Measurements from ENCODE around the gene APP.

Gene APP

GRCh38 chr21:26049803-26050202 lies 120.8 kb downstream of the APP start:
- FAIRE-seq (no peak), DNase-seq (ENCODE audit: insufficient read length, low spot score) (no peak)
- TF ChIP-seq POLR2A (IDR thresholded peaks at IDR 0.05; ENCODE audit: low read depth, low read length) (no peak), SPI1 (IDR thresholded peaks at IDR 0.05; ENCODE audit: low read depth, low read length) (no peak), POLR2AphosphoS5 (IDR thresholded peaks at IDR 0.05; ENCODE audit: low read depth, low read length) (no peak), PAX5 (IDR thresholded peaks at IDR 0.05; ENCODE audit: insufficient read depth, low read length, severe bottlenecking) (no peak)

GRCh38 chr21:26047279-26047967 lies 123.1 kb downstream of the APP start:
- TF ChIP-seq PAX5 (IDR thresholded peaks at IDR 0.05; ENCODE audit: insufficient read depth, low read length, severe bottlenecking) (no peak), POLR2A (IDR thresholded peaks at IDR 0.05; ENCODE audit: low read depth, low read length) (no peak), POU2F2 (IDR thresholded peaks at IDR 0.05; ENCODE audit: low read depth, low read length) (no peak), SPI1 (IDR thresholded peaks at IDR 0.05; ENCODE audit: low read depth, low read length) (no peak), POLR2AphosphoS5 (IDR thresholded peaks at IDR 0.05; ENCODE audit: low read depth, low read length) (no peak), TAF1 (IDR thresholded peaks at IDR 0.05; ENCODE audit: low read depth, low read length) (no peak)
- no peak for FAIRE-seq
- DNase-seq (ENCODE audit: insufficient read length, low spot score): no peak

GRCh38 chr21:26043891-26044290 lies 126.7 kb downstream of the APP start:
- FAIRE-seq (no peak), DNase-seq (ENCODE audit: insufficient read length, low spot score) (no peak)
- TF ChIP-seq POU2F2 (IDR thresholded peaks at IDR 0.05; ENCODE audit: low read depth, low read length): no peak
- TF ChIP-seq POLR2A (IDR thresholded peaks at IDR 0.05; ENCODE audit: low read depth, low read length): no peak
- no peak for TF ChIP-seq POLR2AphosphoS5 (IDR thresholded peaks at IDR 0.05; ENCODE audit: low read depth, low read length)
- TF ChIP-seq PAX5 (IDR thresholded peaks at IDR 0.05; ENCODE audit: insufficient read depth, low read length, severe bottlenecking): no peak
- TF ChIP-seq TAF1 (IDR thresholded peaks at IDR 0.05; ENCODE audit: low read depth, low read length): no peak
- no peak for TF ChIP-seq SPI1 (IDR thresholded peaks at IDR 0.05; ENCODE audit: low read depth, low read length)

GRCh38 chr21:26042181-26042876 lies 128.2 kb downstream of the APP start:
- no peak for TF ChIP-seq POLR2AphosphoS5 (IDR thresholded peaks at IDR 0.05; ENCODE audit: low read depth, low read length)
- no peak for TF ChIP-seq TAF1 (IDR thresholded peaks at IDR 0.05; ENCODE audit: low read depth, low read length)
- TF ChIP-seq POU2F2 (IDR thresholded peaks at IDR 0.05; ENCODE audit: low read depth, low read length): no peak
- no peak for TF ChIP-seq POLR2A (IDR thresholded peaks at IDR 0.05; ENCODE audit: low read depth, low read length)
- TF ChIP-seq SPI1 (IDR thresholded peaks at IDR 0.05; ENCODE audit: low read depth, low read length): no peak
- TF ChIP-seq PAX5 (IDR thresholded peaks at IDR 0.05; ENCODE audit: insufficient read depth, low read length, severe bottlenecking): no peak
- DNase-seq (ENCODE audit: insufficient read length, low spot score) (no peak), FAIRE-seq (no peak)

- no peak for TF ChIP-seq POU2F2 (IDR thresholded peaks at IDR 0.05; ENCODE audit: low read depth, low read length)
- no peak for TF ChIP-seq POLR2AphosphoS5 (IDR thresholded peaks at IDR 0.05; ENCODE audit: low read depth, low read length)
- TF ChIP-seq TAF1 (IDR thresholded peaks at IDR 0.05; ENCODE audit: low read depth, low read length): no peak
- TF ChIP-seq PAX5 (IDR thresholded peaks at IDR 0.05; ENCODE audit: insufficient read depth, low read length, severe bottlenecking): no peak
- no peak for TF ChIP-seq POLR2A (IDR thresholded peaks at IDR 0.05; ENCODE audit: low read depth, low read length)
- no peak for TF ChIP-seq SPI1 (IDR thresholded peaks at IDR 0.05; ENCODE audit: low read depth, low read length)
- DNase-seq (ENCODE audit: insufficient read length, low spot score) (no peak), FAIRE-seq (no peak)
These were observed 129.0 kb downstream of the APP start for GRCh38 chr21:26041431-26042180.

GRCh38 chr21:26036916-26037315 lies 133.7 kb downstream of the APP start:
- FAIRE-seq (no peak), DNase-seq (ENCODE audit: insufficient read length, low spot score) (no peak)
- no peak for TF ChIP-seq POLR2AphosphoS5 (IDR thresholded peaks at IDR 0.05; ENCODE audit: low read depth, low read length)
- TF ChIP-seq POU2F2 (IDR thresholded peaks at IDR 0.05; ENCODE audit: low read depth, low read length): no peak
- no peak for TF ChIP-seq PAX5 (IDR thresholded peaks at IDR 0.05; ENCODE audit: insufficient read depth, low read length, severe bottlenecking)
- TF ChIP-seq POLR2A (IDR thresholded peaks at IDR 0.05; ENCODE audit: low read depth, low read length): no peak
- no peak for TF ChIP-seq SPI1 (IDR thresholded peaks at IDR 0.05; ENCODE audit: low read depth, low read length)
- TF ChIP-seq TAF1 (IDR thresholded peaks at IDR 0.05; ENCODE audit: low read depth, low read length): no peak

- TF ChIP-seq POU2F2 (IDR thresholded peaks at IDR 0.05; ENCODE audit: low read depth, low read length) (no peak), POLR2AphosphoS5 (IDR thresholded peaks at IDR 0.05; ENCODE audit: low read depth, low read length) (no peak), TAF1 (IDR thresholded peaks at IDR 0.05; ENCODE audit: low read depth, low read length) (no peak)
- DNase-seq (ENCODE audit: insufficient read length, low spot score) (no peak), FAIRE-seq (no peak)
These were observed 138.3 kb downstream of the APP start for GRCh38 chr21:26032263-26032662.

GRCh38 chr21:26028183-26028582 lies 142.4 kb downstream of the APP start:
- DNase-seq (ENCODE audit: insufficient read length, low spot score) (no peak), FAIRE-seq (no peak)
- TF ChIP-seq TAF1 (IDR thresholded peaks at IDR 0.05; ENCODE audit: low read depth, low read length) (no peak), SPI1 (IDR thresholded peaks at IDR 0.05; ENCODE audit: low read depth, low read length) (no peak), PAX5 (IDR thresholded peaks at IDR 0.05; ENCODE audit: insufficient read depth, low read length, severe bottlenecking) (no peak), POLR2A (IDR thresholded peaks at IDR 0.05; ENCODE audit: low read depth, low read length) (no peak), POU2F2 (IDR thresholded peaks at IDR 0.05; ENCODE audit: low read depth, low read length) (no peak), POLR2AphosphoS5 (IDR thresholded peaks at IDR 0.05; ENCODE audit: low read depth, low read length) (no peak)

GRCh38 chr21:26027696-26028095 lies 142.9 kb downstream of the APP start:
- FAIRE-seq: no peak
- no peak for TF ChIP-seq PAX5 (IDR thresholded peaks at IDR 0.05; ENCODE audit: insufficient read depth, low read length, severe bottlenecking)
- no peak for TF ChIP-seq POLR2AphosphoS5 (IDR thresholded peaks at IDR 0.05; ENCODE audit: low read depth, low read length)
- no peak for TF ChIP-seq SPI1 (IDR thresholded peaks at IDR 0.05; ENCODE audit: low read depth, low read length)
- TF ChIP-seq TAF1 (IDR thresholded peaks at IDR 0.05; ENCODE audit: low read depth, low read length): no peak
- TF ChIP-seq POU2F2 (IDR thresholded peaks at IDR 0.05; ENCODE audit: low read depth, low read length): no peak
- no peak for TF ChIP-seq POLR2A (IDR thresholded peaks at IDR 0.05; ENCODE audit: low read depth, low read length)
- no peak for DNase-seq (ENCODE audit: insufficient read length, low spot score)

Data from GM12891 (cell line).